Gastrocnemius medialis (tissue), 4 donors: ENCODE data around the gene TRAF2.

Experiments used
- POLR2A ChIP-seq, 2 donors: fragments of 450-650 bp; IDR thresholded peaks; one replicate each; pipeline ENCODE4 v1.6.1; 2017; ENCODE audit warnings: antibody characterized with exemption in 2 of 2, mild to moderate bottlenecking in 2 of 2, moderate library complexity in 2 of 2
- TF ChIP-seq, protein P1 (sequence below), 5 experiments: fragments of 450-650 bp in 3 of 5; fragments of 200-600 bp in 2 of 5; sonication (generic) in 2 of 5; IDR thresholded peaks in 4 of 5; conservative IDR thresholded peaks in 1 of 5; 1 replicate in 4 of 5; 2 replicates in 1 of 5; pipeline ENCODE4 v1.5.1; 2016 to 2019; ENCODE audit warnings: antibody characterized with exemption in 5 of 5, mild to moderate bottlenecking in 3 of 5, moderate library complexity in 3 of 5

GRCh38 chr9:136896027-136896426 is 9.7 kb downstream of the TRAF2 start:
- TF ChIP-seq, protein P1, sequence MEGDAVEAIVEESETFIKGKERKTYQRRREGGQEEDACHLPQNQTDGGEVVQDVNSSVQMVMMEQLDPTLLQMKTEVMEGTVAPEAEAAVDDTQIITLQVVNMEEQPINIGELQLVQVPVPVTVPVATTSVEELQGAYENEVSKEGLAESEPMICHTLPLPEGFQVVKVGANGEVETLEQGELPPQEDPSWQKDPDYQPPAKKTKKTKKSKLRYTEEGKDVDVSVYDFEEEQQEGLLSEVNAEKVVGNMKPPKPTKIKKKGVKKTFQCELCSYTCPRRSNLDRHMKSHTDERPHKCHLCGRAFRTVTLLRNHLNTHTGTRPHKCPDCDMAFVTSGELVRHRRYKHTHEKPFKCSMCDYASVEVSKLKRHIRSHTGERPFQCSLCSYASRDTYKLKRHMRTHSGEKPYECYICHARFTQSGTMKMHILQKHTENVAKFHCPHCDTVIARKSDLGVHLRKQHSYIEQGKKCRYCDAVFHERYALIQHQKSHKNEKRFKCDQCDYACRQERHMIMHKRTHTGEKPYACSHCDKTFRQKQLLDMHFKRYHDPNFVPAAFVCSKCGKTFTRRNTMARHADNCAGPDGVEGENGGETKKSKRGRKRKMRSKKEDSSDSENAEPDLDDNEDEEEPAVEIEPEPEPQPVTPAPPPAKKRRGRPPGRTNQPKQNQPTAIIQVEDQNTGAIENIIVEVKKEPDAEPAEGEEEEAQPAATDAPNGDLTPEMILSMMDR (IDR thresholded peaks at IDR 0.05 in 4 of 5, conservative IDR thresholded peaks at IDR 0.05 in 1 of 5) = no peak
- TF ChIP-seq POLR2A (IDR thresholded peaks at IDR 0.05) = no peak
